PC-3 (cell line): ENCODE data around the gene CHRNA4. TPM values are rescaled to one million over a fixed set of nuclear protein-coding genes. Genes with fewer than 3 reads are reported as not detected.

Experiments used
- ATAC-seq: fragments of 200-7000 bp; cut with Tn5 transposase; 2 replicates; pipeline ENCODE4 v1.9.1; 2020; ENCODE audit warnings: mild to moderate bottlenecking, moderate library complexity
- BruUV-seq: library from RNA; stranded (reverse); fragments of 400-500 nt; replicated peaks from 2 replicates; lab custom pipeline; 2021; lab: Mats Ljungman, UMichigan
- CTCF ChIA-PET: fragments of 300-600 bp; sonication (Branson Sonifier 250); formaldehyde crosslinking; loops from one replicate; lab custom pipeline; 2022; ENCODE audit warnings: antibody characterized with exemption; lab: Charles Lee
- POLR2A ChIA-PET: fragments of 300-600 bp; sonication (Branson Sonifier 250); formaldehyde crosslinking; loops from one replicate; lab custom pipeline; 2022; ENCODE audit warnings: antibody characterized with exemption; ENCODE audit not compliant: unreplicated experiment; lab: Charles Lee
- DNase-seq: peaks from one replicate; pipeline ENCODE4 v3.0.0-alpha.2; 2015
- H2AFZ ChIP-seq: fragments of 300-600 bp; sonication (generic); 2 replicates; pipeline ENCODE4 v1.6.0; 2016; ENCODE audit warnings: antibody characterized with exemption, low read length
- H3F3A ChIP-seq: fragments of 300-600 bp; sonication (generic); one replicate; pipeline ENCODE4 v1.6.0; 2017; ENCODE audit warnings: antibody characterized with exemption, low read length, control low read depth, mild to moderate bottlenecking; ENCODE audit not compliant: unreplicated experiment
- H3K27ac ChIP-seq: fragments of 300-600 bp; sonication (generic); 2 replicates; pipeline ENCODE4 v1.5.1; 2016; ENCODE audit warnings: mild to moderate bottlenecking, low read length
- H3K27me3 ChIP-seq: fragments of 300-600 bp; sonication (generic); 2 replicates; pipeline ENCODE4 v1.6.1; 2016; ENCODE audit warnings: low read length, mixed read lengths
- H3K36me3 ChIP-seq: fragments of 300-600 bp; sonication (generic); 2 replicates; pipeline ENCODE4 v1.6.1; 2016; ENCODE audit warnings: low read depth, mixed run types, low read length, mixed read lengths
- H3K4me1 ChIP-seq: fragments of 300-600 bp; sonication (generic); 2 replicates; pipeline ENCODE4 v1.5.1; 2016; ENCODE audit warnings: low read length; ENCODE audit not compliant: insufficient read depth
- H3K4me2 ChIP-seq: fragments of 300-600 bp; sonication (generic); 2 replicates; pipeline ENCODE4 v1.6.0; 2016; ENCODE audit warnings: low read length
- H3K4me3 ChIP-seq: fragments of 300-600 bp; sonication (generic); 2 replicates; pipeline ENCODE4 v1.5.1; 2016; ENCODE audit warnings: mild to moderate bottlenecking, low read length, mixed read lengths
- H3K79me2 ChIP-seq: fragments of 300-600 bp; sonication (generic); 2 replicates; pipeline ENCODE4 v1.6.1; 2017; ENCODE audit warnings: low read length, mixed read lengths
- H3K9ac ChIP-seq: fragments of 300-600 bp; sonication (generic); 2 replicates; pipeline ENCODE4 v1.6.0; 2016; ENCODE audit warnings: mild to moderate bottlenecking, low read length
- H3K9me2 ChIP-seq: fragments of 300-600 bp; sonication (generic); replicated peaks from 2 replicates; pipeline ENCODE4 v1.6.1; 2016; ENCODE audit warnings: mixed run types, low read length, mixed read lengths
- H3K9me3 ChIP-seq: fragments of 300-600 bp; sonication (generic); 2 replicates; pipeline ENCODE4 v1.6.1; 2016; ENCODE audit warnings: low read length, mixed read lengths
- H4K20me1 ChIP-seq: fragments of 300-600 bp; sonication (generic); 2 replicates; pipeline ENCODE4 v1.6.1; 2016; ENCODE audit warnings: low read length, mixed read lengths
- EZH2 ChIP-seq: fragments of 300-600 bp; sonication (generic); IDR thresholded peaks from one replicate; pipeline ENCODE4 v1.6.1; 2017; ENCODE audit warnings: antibody characterized with exemption, mild to moderate bottlenecking, low read length; ENCODE audit not compliant: unreplicated experiment
- EZH2phosphoT487 ChIP-seq: fragments of 300-600 bp; sonication (generic); IDR thresholded peaks from 2 replicates; pipeline ENCODE4 v1.6.1; 2018; ENCODE audit warnings: mild to moderate bottlenecking, antibody characterized with exemption, low read length, borderline replicate concordance
- intact Hi-C: fragments of 100-400 bp; cut with micrococcal nuclease; formaldehyde crosslinking; loops from 2 replicates; pipeline ENCODE4 v1.9.0; 2023
- total RNA-seq: library from RNA; depleted of rRNA; stranded (reverse); fragments of >200 nt; gene quantifications from 2 replicates; pipeline ENCODE4 v1.2.3, GENCODE V29; 2014
- TF ChIP-seq, protein P1 (sequence below): fragments of 300-600 bp; sonication (generic); conservative IDR thresholded peaks from 2 replicates; pipeline ENCODE4 v1.5.1; 2017; ENCODE audit warnings: antibody characterized with exemption, low read depth, mild to moderate bottlenecking, low read length

The CHRNA4 gene
- total RNA-seq, 1 experiment from 2014 or later = not detected

DNA sequence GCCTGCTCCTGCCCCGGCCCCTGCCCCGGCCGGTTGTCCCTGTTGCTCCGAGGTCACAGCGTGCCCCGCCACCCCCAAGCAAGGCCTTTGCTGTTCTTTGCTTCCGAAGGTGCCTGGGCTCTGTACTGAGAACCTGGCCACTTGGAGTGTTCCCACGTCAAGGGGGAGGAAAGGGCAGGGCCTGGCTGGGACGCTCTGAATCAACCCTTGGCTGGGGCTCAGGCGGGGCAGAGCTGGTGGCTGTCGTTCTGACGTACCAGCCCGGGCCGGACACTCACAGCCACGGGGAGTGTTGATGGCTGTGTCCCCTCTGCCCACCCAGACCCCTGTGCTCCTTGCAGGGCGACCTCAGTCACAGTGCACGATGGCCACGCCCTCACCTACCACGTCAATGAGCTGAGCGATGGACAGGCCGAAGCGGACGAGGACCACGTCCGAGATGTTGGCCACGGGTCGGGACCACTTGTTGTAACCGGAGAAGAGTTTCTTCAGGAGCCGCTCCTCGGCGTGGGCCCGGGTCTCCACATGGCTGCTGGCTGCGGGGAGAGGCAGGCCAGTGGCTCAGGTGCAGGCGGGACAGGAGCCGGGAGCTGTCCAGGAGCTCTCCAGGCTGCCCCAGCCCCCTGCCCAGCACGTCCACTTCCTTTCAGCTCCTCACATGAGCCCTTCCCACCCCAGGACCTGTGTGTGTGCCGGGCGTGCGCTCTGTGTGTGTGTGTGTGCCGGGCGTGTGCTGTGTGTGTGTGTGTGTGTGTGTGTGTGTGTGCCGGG is 1.8 kb downstream of the CHRNA4 start:
- H3K36me3 ChIP-seq = no peaks in the 10 kb centered on the region
- no peak overlapping the region for H3K9ac ChIP-seq
- H2AFZ ChIP-seq = no peak overlapping the region
- intact Hi-C loops = no loop called here
- no TSS peak for BruUV-seq
- ATAC-seq (no peak), DNase-seq (no peak)
- H3K79me2 ChIP-seq = no peaks in the 10 kb centered on the region
- no peaks in the 10 kb centered on the region for H3F3A ChIP-seq
- POLR2A ChIA-PET = no interaction called here
- H4K20me1 ChIP-seq = no peaks in the 10 kb centered on the region
- CTCF ChIA-PET = no interaction called here
- no peaks in the 10 kb centered on the region for H3K4me1 ChIP-seq
- TF ChIP-seq, protein P1, sequence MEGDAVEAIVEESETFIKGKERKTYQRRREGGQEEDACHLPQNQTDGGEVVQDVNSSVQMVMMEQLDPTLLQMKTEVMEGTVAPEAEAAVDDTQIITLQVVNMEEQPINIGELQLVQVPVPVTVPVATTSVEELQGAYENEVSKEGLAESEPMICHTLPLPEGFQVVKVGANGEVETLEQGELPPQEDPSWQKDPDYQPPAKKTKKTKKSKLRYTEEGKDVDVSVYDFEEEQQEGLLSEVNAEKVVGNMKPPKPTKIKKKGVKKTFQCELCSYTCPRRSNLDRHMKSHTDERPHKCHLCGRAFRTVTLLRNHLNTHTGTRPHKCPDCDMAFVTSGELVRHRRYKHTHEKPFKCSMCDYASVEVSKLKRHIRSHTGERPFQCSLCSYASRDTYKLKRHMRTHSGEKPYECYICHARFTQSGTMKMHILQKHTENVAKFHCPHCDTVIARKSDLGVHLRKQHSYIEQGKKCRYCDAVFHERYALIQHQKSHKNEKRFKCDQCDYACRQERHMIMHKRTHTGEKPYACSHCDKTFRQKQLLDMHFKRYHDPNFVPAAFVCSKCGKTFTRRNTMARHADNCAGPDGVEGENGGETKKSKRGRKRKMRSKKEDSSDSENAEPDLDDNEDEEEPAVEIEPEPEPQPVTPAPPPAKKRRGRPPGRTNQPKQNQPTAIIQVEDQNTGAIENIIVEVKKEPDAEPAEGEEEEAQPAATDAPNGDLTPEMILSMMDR = no peak
- no peak for TF ChIP-seq EZH2
- no peak for TF ChIP-seq EZH2phosphoT487
- H3K27ac ChIP-seq = no peak overlapping the region
- H3K9me2 ChIP-seq = no peaks in the 10 kb centered on the region
- H3K4me2 ChIP-seq = no peak overlapping the region
- H3K27me3 ChIP-seq = 0 out of 2 replicates have a peak, but pooled peaks cover 4% of the 10 kb centered on the region
- no peaks in the 10 kb centered on the region for H3K9me3 ChIP-seq
- no peak overlapping the region for H3K4me3 ChIP-seq

DNA sequence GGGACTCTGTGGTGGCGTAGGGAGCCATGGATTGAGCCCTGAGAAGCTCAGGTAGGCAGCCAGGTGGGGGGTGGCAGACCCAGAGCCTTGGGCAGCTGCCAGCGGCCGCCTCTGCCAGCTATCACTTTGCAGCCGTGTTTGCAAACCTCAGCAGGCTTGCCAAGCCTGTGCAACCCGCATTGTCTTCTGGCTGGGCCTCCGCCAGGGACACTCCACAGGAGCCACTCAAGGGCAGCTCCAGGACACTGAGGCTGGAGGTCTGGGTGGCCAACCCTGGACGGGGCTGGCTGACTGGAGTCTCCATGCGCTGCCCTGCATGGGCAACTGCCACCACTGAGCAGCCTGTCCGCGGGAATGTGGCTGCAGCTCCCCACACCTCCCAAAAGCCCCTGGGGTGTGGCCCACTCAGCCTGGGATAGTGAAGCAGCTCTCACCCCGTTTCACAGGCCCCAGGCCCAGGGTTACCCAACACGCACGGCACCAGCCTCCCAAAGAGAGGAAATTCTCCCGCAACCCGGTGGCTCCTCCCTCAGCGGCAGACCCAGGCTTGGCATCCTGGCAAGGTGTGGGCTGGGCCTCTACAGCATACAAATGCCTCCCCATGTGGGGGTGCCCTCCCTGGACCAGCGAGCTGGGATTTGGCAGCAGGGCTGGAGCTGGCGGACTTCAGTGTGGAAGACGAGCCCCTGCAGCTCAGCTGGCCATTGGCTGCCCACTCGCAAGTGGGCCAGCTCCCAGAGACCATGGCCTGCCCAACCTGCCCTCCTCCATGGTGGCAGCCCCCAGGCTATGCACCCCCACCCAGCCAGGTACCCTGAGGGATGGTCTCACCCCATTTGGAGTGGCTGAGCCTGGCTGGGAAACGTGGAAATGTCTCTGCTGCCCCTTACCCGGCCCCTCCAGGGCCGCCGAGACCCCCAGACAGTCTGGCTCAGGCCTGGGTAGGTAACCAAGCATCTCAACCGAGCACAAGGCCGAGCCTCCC is 2.9 kb downstream of the CHRNA4 start:
- no peak overlapping the region for H3K9ac ChIP-seq
- no peaks in the 10 kb centered on the region for H3F3A ChIP-seq
- ChIA-PET POLR2A (no interaction called here), CTCF (no interaction called here)
- intact Hi-C loops = no loop called here
- H3K9me2 ChIP-seq = no peaks in the 10 kb centered on the region
- no peaks in the 10 kb centered on the region for H3K36me3 ChIP-seq
- no peaks in the 10 kb centered on the region for H4K20me1 ChIP-seq
- no peaks in the 10 kb centered on the region for H3K4me1 ChIP-seq
- no peak overlapping the region for H3K4me2 ChIP-seq
- H3K4me3 ChIP-seq = no peak overlapping the region
- DNase-seq = no peak
- no peak overlapping the region for H3K27ac ChIP-seq
- no peaks in the 10 kb centered on the region for H3K79me2 ChIP-seq
- no peaks in the 10 kb centered on the region for H3K9me3 ChIP-seq
- TF ChIP-seq, protein P1 = no peak
- TF ChIP-seq EZH2 = no peak
- TF ChIP-seq EZH2phosphoT487 = no peak
- no TSS peak for BruUV-seq
- no peak overlapping the region for H2AFZ ChIP-seq
- 0 out of 2 replicates have a peak, but pooled peaks cover 4% of the 10 kb centered on the region for H3K27me3 ChIP-seq
- ATAC-seq = 0 out of 2 replicates have a peak, but pooled peaks have one; percentile 13
